Astrocyte (in vitro differentiated cells and primary cell): Measurements from ENCODE around the gene ZMYM4. TPM values are rescaled to one million over a fixed set of nuclear protein-coding genes. Genes with fewer than 3 reads are reported as not detected.

Source experiments
- DNase-seq: peaks from one replicate; pipeline ENCODE4 v3.0.0-alpha.2; 2010; ENCODE audit warnings: low read depth
- FAIRE-seq: peaks from 2 replicates; lab custom pipeline; 2011; peaks lifted over from hg19 to GRCh38; lab: Jason Lieb, UNC
- H2AFZ ChIP-seq: 2 replicates; pipeline ENCODE4 v1.6.0; 2012; ENCODE audit warnings: low read depth, low read length, inconsistent platforms
- H3K27ac ChIP-seq: 2 replicates; pipeline ENCODE4 v1.5.1; 2011; ENCODE audit warnings: low read depth, low read length, inconsistent platforms
- H3K27me3 ChIP-seq: 2 replicates; pipeline ENCODE4 v1.6.0; 2011; ENCODE audit warnings: low read length, inconsistent platforms; ENCODE audit not compliant: insufficient read depth
- H3K36me3 ChIP-seq: 2 replicates; pipeline ENCODE4 v1.5.1; 2011; ENCODE audit warnings: low read length, inconsistent platforms; ENCODE audit not compliant: insufficient read depth
- H3K4me1 ChIP-seq: 2 replicates; pipeline ENCODE4 v1.5.1; 2011; ENCODE audit warnings: low read length, inconsistent platforms; ENCODE audit not compliant: insufficient read depth
- H3K4me2 ChIP-seq: 2 replicates; pipeline ENCODE4 v1.6.0; 2012; ENCODE audit warnings: low read length, inconsistent platforms
- H3K4me3 ChIP-seq: 2 replicates; pipeline ENCODE4 v1.5.1; 2011; ENCODE audit warnings: low read depth, mild to moderate bottlenecking, low read length, inconsistent platforms; ENCODE audit not compliant: insufficient read depth
- H3K79me2 ChIP-seq: 2 replicates; pipeline ENCODE4 v1.6.0; 2012; ENCODE audit warnings: mild to moderate bottlenecking, low read length, inconsistent platforms; ENCODE audit not compliant: insufficient read depth
- H3K9ac ChIP-seq: 2 replicates; pipeline ENCODE4 v1.6.0; 2012; ENCODE audit warnings: mild to moderate bottlenecking, low read length, inconsistent platforms
- H3K9me3 ChIP-seq: 2 replicates; pipeline ENCODE4 v1.5.1; 2012; ENCODE audit warnings: low read depth, mild to moderate bottlenecking, low read length, inconsistent platforms; ENCODE audit not compliant: insufficient read depth
- H4K20me1 ChIP-seq: 2 replicates; pipeline ENCODE4 v1.6.0; 2012; ENCODE audit warnings: low read length, inconsistent platforms; ENCODE audit not compliant: insufficient read depth
- H3K27ac Mint-ChIP-seq: one replicate; pipeline ENCODE4 v1.8.0; 2021; ENCODE audit warnings: mild to moderate bottlenecking, mixed read lengths; ENCODE audit not compliant: unreplicated experiment
- H3K27me3 Mint-ChIP-seq: one replicate; pipeline ENCODE4 v1.8.0; 2021; ENCODE audit warnings: low read depth, mixed read lengths; ENCODE audit not compliant: unreplicated experiment
- H3K36me3 Mint-ChIP-seq: one replicate; pipeline ENCODE4 v1.8.0; 2021; ENCODE audit warnings: low read depth, mixed read lengths; ENCODE audit not compliant: unreplicated experiment
- H3K4me1 Mint-ChIP-seq: one replicate; pipeline ENCODE4 v1.8.0; 2021; ENCODE audit warnings: low read depth, mixed read lengths; ENCODE audit not compliant: unreplicated experiment
- H3K4me3 Mint-ChIP-seq: one replicate; pipeline ENCODE4 v1.8.0; 2021; ENCODE audit warnings: mild to moderate bottlenecking, moderate library complexity, mixed read lengths; ENCODE audit not compliant: unreplicated experiment
- H3K9me3 Mint-ChIP-seq: one replicate; pipeline ENCODE4 v1.8.0; 2021; ENCODE audit warnings: mild to moderate bottlenecking, mixed read lengths; ENCODE audit not compliant: unreplicated experiment
- EZH2 ChIP-seq: IDR thresholded peaks from 2 replicates; pipeline ENCODE4 v1.6.1; 2012; ENCODE audit warnings: mild to moderate bottlenecking, low read length, inconsistent platforms; ENCODE audit not compliant: insufficient read depth
- total RNA-seq: library from RNA; stranded (reverse); gene quantifications from 2 replicates; pipeline ENCODE4 v1.2.1, GENCODE V29; 2021
- TF ChIP-seq, protein P1 (sequence below): IDR thresholded peaks from 2 replicates; pipeline ENCODE4 v1.5.1; 2011; ENCODE audit warnings: low read depth, mild to moderate bottlenecking, inconsistent platforms, low read length, moderate library complexity; ENCODE audit not compliant: insufficient read depth

ZMYM4 gene
- total RNA-seq, 1 donor from 2014 or later: 65.5 TPM

DNA sequence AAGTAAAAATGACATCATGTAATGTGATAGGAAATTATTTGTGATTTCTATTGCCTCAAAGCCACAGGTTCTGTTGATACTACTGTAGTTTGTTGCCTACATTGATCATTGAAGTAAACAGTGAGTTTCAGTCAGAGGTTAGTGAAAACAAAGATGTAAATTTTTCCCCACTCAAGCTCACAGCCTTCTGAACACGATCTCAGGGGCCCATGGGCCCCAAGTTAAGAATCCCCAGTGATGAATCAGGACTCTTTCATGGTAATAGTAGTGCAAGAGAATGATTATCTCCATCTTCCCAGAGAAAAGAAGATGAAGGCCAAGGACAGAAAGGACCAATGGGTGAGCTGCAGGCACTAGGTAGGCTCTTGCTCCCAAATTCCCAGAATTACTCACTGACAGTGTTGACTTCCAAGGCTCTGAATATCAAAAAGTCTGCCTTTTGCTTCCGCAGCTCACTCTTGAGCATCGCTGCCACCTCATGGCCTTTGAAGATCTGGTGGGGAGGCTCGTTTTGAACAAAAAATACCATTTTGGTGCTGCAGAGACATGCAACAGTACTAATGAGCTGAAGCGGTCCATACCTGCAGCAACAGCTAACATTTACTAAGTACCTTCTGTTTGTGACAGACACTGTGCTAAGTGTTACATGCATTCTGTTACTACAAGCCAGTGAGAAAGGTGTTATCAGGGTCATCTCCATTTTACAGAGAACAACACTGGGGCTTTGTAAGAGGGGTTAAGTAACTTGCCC is 175.4 kb downstream of the ZMYM4 start:
- no peak for TF ChIP-seq EZH2
- TF ChIP-seq, protein P1, sequence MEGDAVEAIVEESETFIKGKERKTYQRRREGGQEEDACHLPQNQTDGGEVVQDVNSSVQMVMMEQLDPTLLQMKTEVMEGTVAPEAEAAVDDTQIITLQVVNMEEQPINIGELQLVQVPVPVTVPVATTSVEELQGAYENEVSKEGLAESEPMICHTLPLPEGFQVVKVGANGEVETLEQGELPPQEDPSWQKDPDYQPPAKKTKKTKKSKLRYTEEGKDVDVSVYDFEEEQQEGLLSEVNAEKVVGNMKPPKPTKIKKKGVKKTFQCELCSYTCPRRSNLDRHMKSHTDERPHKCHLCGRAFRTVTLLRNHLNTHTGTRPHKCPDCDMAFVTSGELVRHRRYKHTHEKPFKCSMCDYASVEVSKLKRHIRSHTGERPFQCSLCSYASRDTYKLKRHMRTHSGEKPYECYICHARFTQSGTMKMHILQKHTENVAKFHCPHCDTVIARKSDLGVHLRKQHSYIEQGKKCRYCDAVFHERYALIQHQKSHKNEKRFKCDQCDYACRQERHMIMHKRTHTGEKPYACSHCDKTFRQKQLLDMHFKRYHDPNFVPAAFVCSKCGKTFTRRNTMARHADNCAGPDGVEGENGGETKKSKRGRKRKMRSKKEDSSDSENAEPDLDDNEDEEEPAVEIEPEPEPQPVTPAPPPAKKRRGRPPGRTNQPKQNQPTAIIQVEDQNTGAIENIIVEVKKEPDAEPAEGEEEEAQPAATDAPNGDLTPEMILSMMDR: no peak
- FAIRE-seq (no peak), DNase-seq (no peak)
- Histone ChIP-seq H2AFZ (no peak overlapping the region), H3K36me3 (peaks cover 12% of the 10 kb centered on the region), H3K4me3 (no peak overlapping the region), H3K9ac (no peak overlapping the region), H4K20me1 (no peaks in the 10 kb centered on the region), H3K27me3 (no peaks in the 10 kb centered on the region), H3K4me1 (peaks cover 13% of the 10 kb centered on the region), H3K4me2 (no peak overlapping the region), H3K9me3 (no peaks in the 10 kb centered on the region), H3K79me2 (no peaks in the 10 kb centered on the region), H3K27ac (no peak overlapping the region)
- Mint-ChIP-seq H3K27ac (no peak overlapping the region), H3K9me3 (no peaks in the 10 kb centered on the region), H3K4me1 (peaks cover 10% of the 10 kb centered on the region), H3K36me3 (peaks cover 20% of the 10 kb centered on the region), H3K4me3 (no peak overlapping the region), H3K27me3 (no peaks in the 10 kb centered on the region)

DNA sequence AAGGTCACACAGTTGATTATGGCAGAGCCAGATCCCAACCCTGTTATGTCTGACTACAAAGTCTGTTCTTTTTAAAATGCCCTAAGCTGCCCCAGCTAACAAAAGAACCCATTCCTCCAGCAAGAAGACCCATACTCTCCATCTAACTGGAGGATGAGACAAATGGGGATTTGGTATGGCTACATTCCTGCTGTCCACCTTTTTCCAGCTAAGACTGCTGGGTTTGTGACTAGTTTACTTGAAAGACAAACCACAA is 175.9 kb downstream of the ZMYM4 start:
- FAIRE-seq (no peak), DNase-seq (no peak)
- Mint-ChIP-seq H3K36me3 (peaks cover 19% of the 10 kb centered on the region), H3K4me1 (peaks cover 15% of the 10 kb centered on the region), H3K27me3 (no peaks in the 10 kb centered on the region), H3K9me3 (no peaks in the 10 kb centered on the region), H3K4me3 (no peak overlapping the region), H3K27ac (no peak overlapping the region)
- Histone ChIP-seq H3K9ac (no peak overlapping the region), H2AFZ (no peak overlapping the region), H3K4me1 (peaks cover 18% of the 10 kb centered on the region), H3K27ac (no peak overlapping the region), H3K27me3 (no peaks in the 10 kb centered on the region), H3K36me3 (peaks cover 12% of the 10 kb centered on the region), H4K20me1 (no peaks in the 10 kb centered on the region), H3K4me3 (no peak overlapping the region), H3K79me2 (no peaks in the 10 kb centered on the region), H3K9me3 (no peaks in the 10 kb centered on the region), H3K4me2 (no peak overlapping the region)
- TF ChIP-seq EZH2: no peak
- TF ChIP-seq, protein P1: no peak

DNA sequence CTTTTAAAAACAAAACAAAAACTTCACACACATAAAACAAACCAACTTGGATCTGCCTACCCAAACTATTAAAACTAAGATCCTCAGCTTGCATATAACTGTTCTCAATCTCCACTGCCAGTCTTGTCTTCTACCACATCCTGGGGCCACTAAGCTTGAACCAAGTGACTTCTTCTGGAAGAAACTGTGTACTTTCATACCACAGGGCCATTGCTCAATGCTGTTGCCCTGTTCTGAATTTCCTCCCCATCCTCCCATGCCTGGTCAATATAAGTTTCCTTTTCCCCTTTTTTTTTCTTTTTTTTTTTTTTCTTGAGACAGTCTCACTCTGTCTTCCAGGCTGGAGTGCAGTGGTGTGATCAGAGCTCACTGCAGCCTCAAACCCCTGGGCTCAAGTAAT is 178.8 kb downstream of the ZMYM4 start:
- H4K20me1 ChIP-seq: no peaks in the 10 kb centered on the region
- DNase-seq: no peak
- H3K27ac ChIP-seq: no peak overlapping the region
- peaks cover 8% of the 10 kb centered on the region for H3K36me3 ChIP-seq
- H3K9ac ChIP-seq: no peak overlapping the region
- Mint-ChIP-seq H3K36me3 (peaks cover 15% of the 10 kb centered on the region), H3K27me3 (no peaks in the 10 kb centered on the region), H3K4me1 (peaks cover 18% of the 10 kb centered on the region), H3K4me3 (no peak overlapping the region), H3K27ac (no peak overlapping the region), H3K9me3 (no peaks in the 10 kb centered on the region)
- TF ChIP-seq, protein P1: no peak
- TF ChIP-seq EZH2: no peak
- H3K4me3 ChIP-seq: no peak overlapping the region
- no peak for FAIRE-seq
- no peak overlapping the region for H3K4me2 ChIP-seq
- H3K27me3 ChIP-seq: no peaks in the 10 kb centered on the region
- H3K79me2 ChIP-seq: no peaks in the 10 kb centered on the region
- H3K9me3 ChIP-seq: no peaks in the 10 kb centered on the region
- no peak overlapping the region for H2AFZ ChIP-seq
- peaks cover 23% of the 10 kb centered on the region for H3K4me1 ChIP-seq
